Stimulated activated CD4-positive, alpha-beta T cell treated with anti-CD3 and anti-CD28 coated beads, Interleukin-2, amount 100 ng/mL, for 4 hours (primary cell): ENCODE data around the gene SLC24A2.
"Not testable (repeated sequence)": the region's sequence is repeated elsewhere in the genome, so short reads cannot be mapped to it uniquely, and the experiment has no call there.

Source experiments
- DNase-seq: peaks from one replicate; pipeline ENCODE4 v3.0.0-alpha.2; 2020; ENCODE audit warnings: low read depth

SLC24A2 gene

DNA sequence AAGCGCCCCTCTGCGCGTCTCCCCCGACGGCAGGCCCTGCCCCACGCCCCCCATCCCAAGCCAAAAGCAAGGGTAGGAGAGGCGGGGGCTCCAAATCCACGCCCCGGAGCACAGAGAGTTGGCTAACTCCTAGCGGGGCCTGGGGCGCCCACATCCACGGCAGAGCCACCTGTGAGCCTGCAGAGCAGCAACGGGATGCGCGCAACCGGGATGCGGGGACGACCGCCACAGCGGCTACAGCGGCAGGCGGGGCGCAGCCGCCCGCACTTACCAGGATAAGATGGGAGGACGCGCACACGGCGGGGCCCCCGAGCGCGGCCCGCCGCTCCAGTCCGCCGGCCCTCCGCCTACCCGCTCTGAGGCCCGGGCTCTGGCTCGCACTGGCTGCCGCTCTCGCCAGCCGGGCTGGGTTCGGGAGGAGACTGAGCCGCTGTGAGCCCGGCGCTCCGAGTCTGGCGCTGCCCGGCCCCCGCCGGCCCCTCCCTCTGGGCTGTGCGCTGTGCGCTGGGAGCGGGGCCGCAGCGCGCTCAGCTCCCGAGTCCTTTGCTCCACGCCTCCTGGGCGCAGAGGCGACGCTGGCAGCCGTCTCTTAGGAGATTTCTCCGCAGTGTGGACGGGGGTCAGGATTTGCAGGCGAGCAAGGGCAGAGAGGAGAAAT lies at the start of gene SLC24A2:
SLC24A2 (minus strand) TSS at position 424 of the 658 bp plus-strand sequence.
- no peak for DNase-seq

DNA sequence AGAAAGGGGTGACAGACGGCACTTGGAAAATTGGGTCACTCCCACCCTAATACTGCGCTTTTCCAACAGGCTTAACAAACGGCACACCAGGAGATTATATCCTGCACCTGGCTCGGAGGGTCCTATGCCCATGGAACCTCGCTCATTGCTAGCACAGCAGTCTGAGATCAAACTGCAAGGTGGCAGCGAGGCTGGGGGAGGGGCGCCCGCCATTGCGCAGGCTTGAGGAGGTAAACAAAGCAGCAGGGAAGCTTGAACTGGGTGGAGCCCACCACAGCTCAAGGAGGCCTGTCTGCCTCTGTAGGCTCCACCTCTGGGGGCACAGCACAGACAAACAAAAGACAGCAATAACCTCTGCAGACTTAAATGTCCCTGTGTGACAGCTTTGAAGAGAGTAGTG lies 44.5 kb upstream of the SLC24A2 start:
- DNase-seq = not testable (repeated sequence)

DNA sequence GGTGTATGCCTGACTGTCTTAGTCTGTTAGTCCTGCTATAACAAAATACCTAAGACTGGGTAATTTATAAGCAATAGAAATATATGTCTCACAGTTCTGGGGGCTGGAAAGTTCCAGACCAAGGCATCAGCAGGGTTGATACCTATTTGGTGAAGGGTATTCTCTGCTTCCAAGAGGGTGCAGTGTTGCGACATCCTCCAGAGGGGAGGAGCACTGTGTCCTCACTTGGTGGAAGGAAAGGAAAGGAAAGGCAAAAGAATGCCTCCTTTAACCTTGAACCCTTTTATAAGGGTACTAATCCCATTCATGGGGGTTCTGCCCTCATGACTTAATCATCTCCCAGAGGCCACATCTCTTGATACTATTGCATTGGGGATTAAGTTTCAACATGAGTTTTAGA lies 42.0 kb upstream of the SLC24A2 start:
- no peak for DNase-seq

DNA sequence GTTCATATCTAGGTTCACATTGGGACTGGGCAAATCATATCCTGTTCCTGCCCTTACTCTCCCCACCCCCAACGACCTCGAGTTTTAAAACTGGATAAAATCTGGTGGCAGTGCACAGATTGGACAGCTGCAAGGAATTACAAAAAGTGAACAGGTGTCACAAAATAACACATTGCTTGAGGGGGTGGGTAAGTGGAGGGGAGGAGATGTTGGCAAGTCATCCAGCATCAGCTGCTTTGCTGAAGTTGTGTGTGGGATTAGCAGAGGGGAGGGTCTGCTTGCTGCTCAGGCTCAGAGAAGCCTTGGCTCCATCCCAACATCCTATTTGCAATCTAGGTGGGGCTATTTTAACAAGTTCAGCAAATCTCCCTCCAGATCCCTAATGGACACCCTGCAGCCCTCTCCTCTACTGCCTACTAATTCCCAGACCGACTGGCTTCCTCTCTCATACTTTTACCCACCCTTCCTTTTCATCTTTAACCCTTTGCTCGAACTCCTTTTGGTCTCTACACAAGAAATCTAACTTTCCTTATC lies 39.8 kb upstream of the SLC24A2 start:
- no peak for DNase-seq

DNA sequence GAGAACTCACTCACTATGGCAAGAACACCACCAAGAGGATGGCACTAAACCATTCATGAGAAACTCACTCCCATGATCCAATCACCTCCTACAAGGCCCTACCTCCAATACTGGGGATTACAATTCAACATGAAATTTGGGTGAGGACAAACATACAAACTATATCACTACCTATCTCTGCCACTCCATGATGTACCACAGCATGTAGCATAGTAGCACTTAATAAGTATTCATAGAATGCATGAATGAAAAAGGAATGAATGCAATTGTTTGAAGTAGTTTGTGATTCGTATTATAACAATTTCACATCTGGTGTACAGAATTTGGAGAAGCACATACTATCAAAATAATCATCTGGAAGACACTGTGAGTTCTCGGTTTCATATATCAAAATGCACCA lies 27.9 kb upstream of the SLC24A2 start:
- no peak for DNase-seq

DNA sequence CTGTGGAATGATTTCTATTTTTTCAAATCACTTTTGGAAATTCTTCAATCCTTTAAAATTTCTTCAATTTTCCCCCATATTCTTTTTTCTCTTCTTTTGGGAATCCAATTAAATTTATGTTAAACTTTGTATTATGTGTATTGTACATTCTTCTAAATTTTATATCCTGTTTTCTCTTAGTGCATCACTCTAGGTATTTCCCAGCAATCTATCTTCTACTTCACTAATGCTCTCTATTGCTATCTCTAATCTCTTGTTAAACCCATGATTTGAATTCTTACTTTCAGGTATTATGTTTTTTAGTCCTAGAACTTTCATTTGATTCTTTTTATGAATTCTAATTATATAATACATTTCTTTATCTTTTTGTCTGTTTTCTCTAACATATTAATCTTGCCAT lies 23.4 kb upstream of the SLC24A2 start:
- DNase-seq = no peak

- DNase-seq = no peak
Measured at GRCh38 chr9:19809422-19810269, 20.8 kb upstream of the SLC24A2 start.

DNA sequence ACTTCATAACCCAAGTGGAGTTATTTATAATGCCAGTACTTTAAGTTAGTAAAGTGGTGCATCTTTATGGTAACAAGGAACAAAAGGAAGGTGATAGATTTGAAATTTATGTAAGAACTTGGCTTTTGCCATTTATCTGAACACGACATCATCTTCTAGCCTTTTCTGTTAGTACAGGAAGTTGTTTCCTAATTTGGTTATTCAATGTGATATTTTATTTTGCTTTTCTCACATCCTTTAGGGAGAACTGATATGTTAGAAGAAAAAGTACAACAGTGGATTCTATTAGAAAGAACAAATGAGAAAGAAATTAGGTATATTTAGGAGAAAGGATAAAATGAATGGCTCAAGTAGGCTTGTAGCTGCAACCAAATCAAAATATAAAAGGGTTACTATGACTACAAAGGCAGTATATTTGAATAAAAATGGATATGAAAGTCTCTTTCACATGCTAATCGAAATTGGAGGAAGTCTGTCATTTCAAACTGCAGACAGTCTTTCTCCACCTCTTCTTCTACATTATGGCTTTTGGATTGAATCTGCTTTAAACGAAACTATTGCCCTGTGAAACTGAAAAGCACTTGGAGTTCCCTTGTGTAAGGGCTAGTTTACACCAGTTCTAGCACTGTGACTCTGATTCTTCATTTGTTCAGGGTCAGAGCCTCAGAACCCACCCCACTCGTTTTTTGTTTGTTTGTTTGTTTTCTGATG lies 18.5 kb upstream of the SLC24A2 start:
- DNase-seq = no peak

- DNase-seq = no peak
Measured at GRCh38 chr9:19804431-19804830, 15.6 kb upstream of the SLC24A2 start.

- DNase-seq = no peak
Measured at GRCh38 chr9:19800884-19801283, 12.0 kb upstream of the SLC24A2 start.

GRCh38 chr9:19799784-19800183 lies 10.9 kb upstream of the SLC24A2 start:
- DNase-seq = no peak

GRCh38 chr9:19788152-19788551 lies 685 bp downstream of the SLC24A2 start:
- no peak for DNase-seq

GRCh38 chr9:19787672-19788071 lies 1.2 kb downstream of the SLC24A2 start:
- DNase-seq = no peak

GRCh38 chr9:19785230-19785629 lies 3.6 kb downstream of the SLC24A2 start:
- DNase-seq = no peak

DNA sequence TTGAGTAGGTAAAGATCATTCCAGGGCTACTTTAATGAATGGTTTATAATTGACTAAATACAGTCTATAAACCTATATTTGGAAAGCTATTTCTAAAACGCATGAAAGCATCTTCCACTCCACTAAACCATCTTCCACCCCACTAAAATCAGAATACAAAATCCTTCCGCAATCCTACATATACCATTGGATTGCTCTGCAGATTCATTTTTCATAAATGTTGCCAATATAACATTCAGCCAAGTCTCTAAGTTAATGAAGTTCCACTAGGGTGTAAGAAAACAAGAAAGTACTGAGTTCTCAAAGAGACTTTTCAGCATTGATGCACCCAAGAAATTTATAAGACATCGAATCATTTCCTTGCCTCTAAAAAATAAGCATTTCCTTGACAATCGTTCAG lies 4.7 kb downstream of the SLC24A2 start:
- no peak for DNase-seq

DNA sequence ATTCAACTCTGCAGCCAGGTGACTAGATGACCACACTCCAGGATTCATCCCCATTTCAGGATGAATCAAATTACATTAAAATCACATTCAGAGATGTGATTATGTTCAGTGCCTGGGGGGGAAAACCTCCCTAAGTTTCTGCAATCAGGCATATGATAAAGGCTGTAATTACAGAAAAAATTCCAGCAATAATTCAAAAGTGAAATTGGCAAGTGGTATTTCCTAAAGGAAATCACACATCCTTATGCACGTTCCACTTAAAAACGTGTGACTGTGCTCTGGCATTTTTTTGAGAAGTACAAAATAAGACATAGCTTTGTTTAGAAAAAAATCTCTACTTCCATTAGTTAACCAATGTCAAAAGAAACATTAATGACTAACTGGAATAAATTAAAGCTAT lies 5.3 kb downstream of the SLC24A2 start:
- DNase-seq = no peak

- DNase-seq = no peak
Measured at GRCh38 chr9:19782005-19782404, 6.8 kb downstream of the SLC24A2 start.

GRCh38 chr9:19781240-19781639 lies 7.6 kb downstream of the SLC24A2 start:
- DNase-seq = no peak

- DNase-seq = no peak
Measured at GRCh38 chr9:19771446-19771845, 17.4 kb downstream of the SLC24A2 start.

DNA sequence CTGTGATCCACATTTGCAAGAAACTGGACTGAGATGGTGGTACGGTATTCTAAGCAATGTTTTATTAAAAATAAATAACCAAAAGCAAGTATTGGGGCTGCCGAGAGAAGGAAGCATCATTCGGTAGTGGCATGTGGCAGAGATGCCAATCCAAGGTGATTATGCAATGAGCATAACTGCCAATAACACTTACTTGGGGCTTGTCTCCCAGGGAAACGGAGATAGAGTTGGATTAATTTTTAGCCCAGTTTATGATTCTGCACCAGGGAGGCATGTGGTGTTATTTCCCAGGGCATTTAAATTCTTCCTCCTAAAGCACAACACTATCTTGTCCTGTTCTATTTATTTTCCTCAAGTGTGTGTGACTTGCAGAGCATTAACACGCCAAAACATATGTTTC lies 17.9 kb downstream of the SLC24A2 start:
- DNase-seq = no peak

- DNase-seq = no peak
Measured at GRCh38 chr9:19769213-19769612, 19.6 kb downstream of the SLC24A2 start.

DNA sequence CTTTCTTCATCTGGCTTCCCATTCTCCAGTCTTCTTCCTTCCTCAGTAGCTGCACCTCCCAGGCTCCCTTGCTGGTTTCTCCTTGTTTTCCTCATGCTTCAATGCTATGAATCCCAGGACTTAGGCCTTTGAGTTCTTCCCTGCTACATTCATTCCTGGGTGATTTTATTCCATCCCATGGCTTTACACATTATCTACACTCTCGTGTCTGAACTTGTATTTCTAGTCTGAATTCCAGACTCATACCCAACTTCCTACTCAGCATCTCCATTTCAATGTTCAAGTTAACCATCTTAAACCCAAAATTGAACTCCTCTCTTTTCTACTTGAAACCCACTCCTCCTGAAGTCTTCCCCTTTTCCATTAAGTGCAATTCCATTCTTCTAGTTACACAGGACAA lies 20.0 kb downstream of the SLC24A2 start:
- no peak for DNase-seq

DNA sequence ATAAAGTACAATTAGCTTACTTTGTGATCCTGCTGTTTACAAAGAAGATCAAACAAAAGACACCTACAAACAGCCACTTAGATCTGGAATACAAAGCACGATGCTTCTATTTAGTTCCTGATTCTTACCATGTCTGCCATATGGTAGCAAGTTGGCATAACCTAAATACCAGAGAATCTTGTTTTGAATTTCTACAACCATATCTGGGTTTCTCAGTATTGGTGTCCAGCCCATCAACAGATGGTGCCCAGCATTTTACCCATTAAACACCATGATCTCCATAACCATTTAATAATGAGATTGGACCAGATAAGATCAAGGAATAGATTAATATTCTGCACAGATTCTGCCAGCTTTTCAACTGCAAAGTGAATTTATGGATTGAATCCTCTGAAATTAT lies 29.8 kb downstream of the SLC24A2 start:
- DNase-seq = no peak
